DMS79 (cell line): ENCODE results near the gene GUSB.
"Not testable (repeated sequence)": the region's sequence is repeated elsewhere in the genome, so short reads cannot be mapped to it uniquely, and the experiment has no call there.

Experiments
- DNase-seq: peaks from one replicate; lab custom pipeline; 2025; lab: John Stamatoyannopoulos, UW

Gene GUSB

GRCh38 chr7:65981965-65982792, at the start of gene GUSB:
Gene GUSB, minus strand, starts transcription at chr7:65982213. Its CDS starts 30 bp downstream, at chr7:65982183.
- peak; percentile 67 for DNase-seq

GRCh38 chr7:66028342-66028741, 46.3 kb upstream of the GUSB start:
- not testable (repeated sequence) for DNase-seq

GRCh38 chr7:66016131-66016461, 34.1 kb upstream of the GUSB start:
- DNase-seq, result no peak

GRCh38 chr7:66015440-66016130, 33.6 kb upstream of the GUSB start:
- DNase-seq, result no peak

- DNase-seq, result no peak
Measured at GRCh38 chr7:66013938-66014337, 31.9 kb upstream of the GUSB start.

GRCh38 chr7:66007232-66007631, 25.2 kb upstream of the GUSB start:
- no peak for DNase-seq

GRCh38 chr7:66005115-66005671, 23.2 kb upstream of the GUSB start:
- DNase-seq, result not testable (repeated sequence)

GRCh38 chr7:66000823-66001417, 18.9 kb upstream of the GUSB start:
- DNase-seq, result not testable (repeated sequence)

GRCh38 chr7:65994984-65995383, 13.0 kb upstream of the GUSB start:
- DNase-seq, result not testable (repeated sequence)

- no peak for DNase-seq
Measured at GRCh38 chr7:65992526-65992925, 10.5 kb upstream of the GUSB start.

GRCh38 chr7:65991829-65992228, 9.8 kb upstream of the GUSB start:
- DNase-seq, result not testable (repeated sequence)

- DNase-seq, result no peak
Measured at GRCh38 chr7:65989694-65990080, 7.7 kb upstream of the GUSB start.

- not testable (repeated sequence) for DNase-seq
Measured at GRCh38 chr7:65988503-65988902, 6.5 kb upstream of the GUSB start.

- no peak for DNase-seq
Measured at GRCh38 chr7:65988084-65988483, 6.1 kb upstream of the GUSB start.

GRCh38 chr7:65983965-65984658, 2.1 kb upstream of the GUSB start:
- no peak for DNase-seq

- no peak for DNase-seq
Measured at GRCh38 chr7:65980478-65981250, 1.3 kb downstream of the GUSB start.

GRCh38 chr7:65979583-65980477, 2.2 kb downstream of the GUSB start:
- no peak for DNase-seq

- no peak for DNase-seq
Measured at GRCh38 chr7:65978891-65979582, 3.0 kb downstream of the GUSB start.

- DNase-seq, result no peak
Measured at GRCh38 chr7:65976659-65977196, 5.3 kb downstream of the GUSB start.
